Activated CD8-positive, alpha-beta memory T cell treated with anti-CD3 and anti-CD28 coated beads, Interleukin-2, amount 50 U/mL, for 24 hours (primary cell): ENCODE results near the gene PPDPF.
A peak's percentile ranks its signal among the peaks of the same experiment; 100 is the strongest.

Experiments
- DNase-seq: peaks from one replicate; pipeline ENCODE4 v3.0.0-alpha.2; 2020; ENCODE audit errors: extremely low read depth

The PPDPF gene

DNA sequence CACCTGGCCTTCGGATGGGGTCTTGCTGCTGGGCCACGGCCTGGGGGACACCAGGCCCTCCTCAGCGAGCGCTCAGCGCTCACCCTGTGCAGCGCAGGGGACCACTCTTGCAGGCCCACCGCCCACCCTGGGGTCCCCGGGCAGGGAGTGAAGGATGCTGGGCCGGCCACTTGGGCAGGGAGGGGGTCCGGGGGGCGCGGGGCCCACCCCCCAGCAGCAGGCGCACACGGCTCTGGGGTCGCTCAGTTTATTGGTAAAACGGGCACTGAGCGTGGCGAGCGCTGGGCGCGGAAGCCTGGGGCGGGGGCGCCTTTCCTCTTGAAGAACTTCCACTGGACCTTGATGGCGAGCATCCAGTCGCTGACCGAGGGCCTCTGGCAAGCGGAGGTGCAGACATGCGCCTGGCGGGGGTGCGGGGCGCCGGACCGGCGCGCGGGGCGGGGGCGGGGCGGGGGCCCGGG is 32.8 kb upstream of the PPDPF start:
- no peak for DNase-seq

DNA sequence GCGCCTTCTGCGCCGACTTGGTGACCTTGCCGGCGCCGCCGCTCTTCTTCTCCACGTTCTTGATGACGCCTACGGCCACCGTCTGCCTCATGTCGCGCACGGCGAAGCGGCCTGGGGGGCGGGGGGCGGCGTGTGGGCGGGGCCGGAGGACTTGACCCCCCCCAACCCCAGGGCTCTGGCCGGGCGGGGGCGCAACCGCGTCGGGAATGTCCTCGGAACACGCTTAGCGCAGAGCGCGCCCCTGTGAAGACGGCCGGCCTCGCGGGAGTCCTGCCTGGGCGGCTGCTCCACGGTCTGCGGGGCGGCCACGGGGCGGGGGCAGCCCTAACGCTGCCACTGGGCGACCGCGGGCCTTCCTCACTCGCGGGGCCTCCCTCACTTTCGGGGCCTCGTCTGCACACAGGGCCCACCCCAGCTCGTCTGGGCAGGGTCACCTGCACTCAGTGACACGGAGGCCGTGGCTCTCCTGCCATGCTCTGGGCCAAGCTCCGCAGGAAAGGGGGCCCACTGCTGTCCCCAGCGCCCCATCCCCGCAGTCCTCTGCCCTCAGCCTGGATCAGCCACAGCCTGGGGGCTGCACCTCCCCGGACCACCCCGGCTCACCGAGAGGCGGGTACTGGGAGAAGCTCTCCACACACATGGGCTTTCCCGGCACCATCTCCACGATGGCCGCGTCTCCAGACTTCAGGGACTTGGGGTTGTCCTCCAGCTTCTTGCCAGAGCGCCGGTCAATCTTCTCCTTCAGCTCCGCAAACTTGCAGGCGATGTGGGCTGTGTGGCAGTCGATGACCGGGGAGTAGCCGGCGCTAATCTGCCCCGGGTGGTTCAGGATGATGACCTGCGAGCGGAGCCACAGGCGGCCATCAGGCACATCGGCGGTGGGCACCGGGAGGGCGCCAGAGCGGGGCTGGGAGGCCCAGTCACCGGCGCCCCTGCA is 32.0 kb upstream of the PPDPF start:
- DNase-seq, result no peak

DNA sequence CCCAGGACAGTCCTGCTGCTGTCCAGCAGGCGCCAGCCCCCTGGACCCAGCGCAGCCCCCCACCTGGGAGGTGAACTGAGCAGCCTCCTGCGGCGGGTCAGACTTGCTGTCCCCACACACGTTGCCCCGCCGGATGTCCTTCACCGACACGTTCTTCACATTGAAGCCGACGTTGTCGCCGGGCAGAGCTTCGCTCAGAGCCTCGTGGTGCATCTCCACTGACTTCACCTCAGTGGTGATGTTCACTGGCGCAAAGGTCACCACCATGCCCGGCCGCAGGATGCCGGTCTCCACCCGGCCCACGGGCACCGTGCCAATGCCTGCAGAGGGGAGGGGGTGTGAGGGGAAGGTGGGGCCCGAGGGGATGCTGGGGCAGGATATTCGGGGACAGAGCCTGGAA is 30.1 kb upstream of the PPDPF start:
- DNase-seq, result no peak

DNA sequence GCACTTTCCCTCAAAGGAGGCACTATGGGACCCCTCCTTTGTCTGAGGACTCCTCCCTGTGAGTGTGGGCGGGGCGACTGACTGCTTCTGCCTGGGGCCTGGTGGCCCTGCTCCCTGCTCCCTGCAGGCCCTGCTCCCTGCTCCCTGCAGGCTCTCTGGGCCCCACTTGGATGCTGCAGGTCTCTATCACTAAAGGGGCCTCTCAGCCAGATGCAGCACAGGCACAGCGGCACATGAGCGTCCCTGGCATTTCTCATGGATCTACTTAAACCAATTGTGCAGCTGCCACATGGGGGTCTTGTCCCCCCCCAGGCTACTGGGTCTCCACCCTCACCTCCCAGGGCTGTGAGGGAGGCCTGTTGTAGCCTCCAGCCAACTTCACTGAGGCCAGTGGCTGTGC is 29.5 kb upstream of the PPDPF start:
- no peak for DNase-seq

DNA sequence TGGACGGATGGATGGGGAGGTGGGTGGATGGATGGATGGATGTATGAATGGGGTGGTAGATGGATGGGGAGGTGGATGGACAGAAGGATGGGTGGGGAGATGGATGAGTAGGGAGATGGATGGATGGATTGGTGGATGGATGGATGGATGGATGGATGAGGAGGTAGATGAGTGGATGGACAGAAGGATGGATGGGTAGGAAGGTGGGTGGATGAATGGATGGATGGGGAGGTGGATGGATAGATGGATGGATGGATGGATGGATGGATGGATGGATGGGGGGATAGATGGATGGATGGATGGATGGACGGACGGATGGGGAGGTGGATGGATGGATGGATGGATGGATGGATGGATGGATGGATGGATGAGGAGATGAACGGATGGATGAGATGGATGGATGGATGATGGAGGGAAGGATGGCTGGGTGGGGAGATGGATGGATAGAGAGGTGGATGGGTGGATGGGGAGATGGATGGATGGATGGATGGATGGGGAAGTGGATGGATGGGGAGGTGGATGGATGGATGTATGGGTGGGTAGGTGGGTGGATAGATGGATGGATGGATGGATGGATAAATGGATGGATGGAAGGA is 28.8 kb upstream of the PPDPF start:
- no peak for DNase-seq

DNA sequence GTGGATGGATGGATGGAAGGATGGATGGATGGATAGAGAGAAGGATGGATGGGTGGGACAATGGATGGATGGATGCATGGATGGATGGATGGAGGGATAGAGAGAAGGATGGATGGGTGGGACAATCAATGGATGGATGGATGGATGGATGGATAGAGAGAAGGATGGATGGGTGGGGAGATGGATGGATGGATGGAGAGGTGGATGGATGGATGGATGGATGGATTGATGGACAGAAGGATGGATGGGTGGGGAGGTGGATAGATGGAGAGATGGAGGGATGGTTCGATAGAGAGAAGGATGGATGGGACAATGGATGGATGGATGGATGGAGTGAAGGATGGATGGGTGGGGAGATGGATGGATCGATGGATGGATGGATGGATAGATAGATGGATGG is 28.0 kb upstream of the PPDPF start:
- DNase-seq, result no peak

DNA sequence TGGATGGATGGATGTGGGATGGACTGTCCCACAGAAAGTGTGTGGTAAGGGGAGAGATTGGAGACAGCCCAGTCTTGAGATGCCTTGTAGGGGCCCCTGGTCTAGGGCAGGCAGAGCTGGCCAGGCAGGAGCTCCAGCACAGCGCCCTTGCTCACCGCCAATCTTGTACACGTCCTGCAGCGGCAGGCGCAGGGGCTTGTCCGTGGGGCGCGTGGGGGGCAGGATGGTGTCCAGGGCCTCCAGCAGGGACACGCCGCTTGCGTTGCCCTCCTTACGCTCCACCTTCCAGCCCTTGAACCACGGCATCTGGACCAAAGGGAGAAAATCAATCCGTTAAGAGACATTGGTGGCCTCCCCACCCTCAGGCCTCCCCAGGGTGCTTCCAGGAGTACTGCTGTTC is 27.6 kb upstream of the PPDPF start:
- no peak for DNase-seq

DNA sequence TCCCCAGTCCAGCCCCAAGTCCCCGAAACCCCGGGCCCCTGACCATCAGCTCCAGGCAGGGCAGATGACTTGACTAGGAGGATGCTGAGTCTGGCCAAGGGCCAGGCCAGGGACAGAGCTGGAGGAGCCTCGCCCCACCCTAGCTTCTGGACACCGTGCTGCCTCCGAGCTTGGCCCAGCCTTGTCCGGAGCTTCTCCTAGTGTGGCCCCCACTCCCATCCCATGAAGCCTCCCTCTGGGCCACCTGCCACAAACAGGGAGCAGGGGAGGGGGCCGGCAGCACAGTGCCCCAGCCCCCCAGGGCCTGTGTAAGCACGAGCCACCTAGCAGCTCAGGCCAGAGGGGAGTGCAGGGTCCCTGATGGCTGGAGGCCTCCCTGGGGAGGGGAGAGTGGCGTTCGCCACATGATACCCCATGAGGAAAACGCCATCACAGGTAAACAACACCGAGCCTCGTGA is 27.0 kb upstream of the PPDPF start:
- no peak for DNase-seq

DNA sequence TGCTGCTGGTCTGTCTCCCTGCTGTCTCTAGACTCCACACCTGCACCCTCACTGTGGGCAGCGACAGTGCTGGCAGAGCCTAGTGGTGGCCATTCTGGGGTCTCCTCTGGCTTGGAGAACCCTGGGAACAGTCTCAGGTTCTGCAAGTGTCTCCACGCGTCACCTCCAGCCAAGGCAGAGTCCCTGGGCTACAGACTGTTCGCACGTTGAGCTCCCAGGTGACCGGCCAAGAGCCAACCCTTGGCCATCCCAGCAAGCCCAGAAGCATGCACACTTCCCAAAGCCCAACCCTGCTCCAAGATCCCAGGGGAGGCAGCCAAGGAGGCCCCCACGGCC is 26.5 kb upstream of the PPDPF start:
- no peak for DNase-seq

DNA sequence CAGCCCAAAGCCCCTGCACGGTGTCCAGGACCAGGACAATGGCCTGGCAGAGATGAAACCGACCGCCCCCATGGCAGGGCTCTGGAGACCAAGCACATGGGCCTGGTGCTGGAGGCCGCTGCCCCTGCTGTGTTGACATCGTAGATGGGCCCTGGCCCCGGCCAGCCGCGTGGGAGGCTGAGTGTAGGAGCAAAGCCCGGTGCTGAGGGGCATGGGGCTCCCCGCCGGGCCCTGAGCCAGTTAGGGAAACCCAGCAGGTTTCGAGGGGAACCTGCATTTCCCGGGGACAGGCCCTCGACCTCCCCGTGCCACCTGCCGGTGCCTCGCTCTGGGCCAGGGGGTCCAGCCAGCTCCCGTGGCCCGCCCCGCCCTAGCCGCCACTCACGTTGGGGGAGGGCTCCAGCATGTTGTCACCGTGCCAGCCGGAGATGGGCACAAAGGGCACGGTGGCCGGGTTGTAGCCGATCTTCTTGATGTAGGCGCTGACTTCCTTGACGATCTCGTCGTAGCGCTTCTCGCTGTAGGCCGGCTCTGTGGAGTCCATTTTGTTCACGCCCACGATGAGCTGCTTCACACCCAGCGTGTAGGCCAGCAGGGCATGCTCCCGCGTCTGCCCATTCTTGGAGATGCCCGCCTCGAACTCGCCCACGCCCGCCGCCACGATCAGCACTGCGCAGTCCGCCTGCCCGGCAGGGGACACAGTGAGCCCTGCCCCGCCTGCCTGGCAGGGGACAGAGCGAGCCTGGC is 26.0 kb upstream of the PPDPF start:
- no peak for DNase-seq

DNA sequence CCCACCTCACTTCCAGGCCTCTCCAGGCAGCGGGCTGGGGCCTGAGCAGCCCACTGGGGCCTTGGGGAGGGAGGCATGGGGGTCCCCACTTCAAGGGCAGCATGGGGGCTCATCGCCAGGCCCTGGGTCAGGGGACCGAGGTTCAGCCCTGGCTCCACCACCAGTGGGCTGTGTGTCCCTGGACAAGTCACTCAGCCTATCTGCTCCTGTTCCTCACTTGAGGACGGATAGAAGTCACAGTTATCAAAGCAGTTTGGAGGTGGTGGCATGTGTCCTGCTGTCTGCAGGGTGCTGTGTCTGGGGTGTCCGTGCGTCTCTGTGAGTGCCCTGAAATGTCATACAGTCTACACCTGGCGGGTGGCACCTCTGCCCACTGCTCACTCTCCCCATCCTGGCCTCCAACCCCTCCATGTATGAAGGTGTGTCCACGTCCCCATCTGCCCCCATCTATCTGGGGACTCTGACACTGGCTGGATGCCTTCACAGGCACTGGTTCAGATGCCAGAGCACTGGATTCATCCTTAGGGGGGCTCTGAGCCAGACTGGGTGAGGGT is 25.3 kb upstream of the PPDPF start:
- no peak for DNase-seq

DNA sequence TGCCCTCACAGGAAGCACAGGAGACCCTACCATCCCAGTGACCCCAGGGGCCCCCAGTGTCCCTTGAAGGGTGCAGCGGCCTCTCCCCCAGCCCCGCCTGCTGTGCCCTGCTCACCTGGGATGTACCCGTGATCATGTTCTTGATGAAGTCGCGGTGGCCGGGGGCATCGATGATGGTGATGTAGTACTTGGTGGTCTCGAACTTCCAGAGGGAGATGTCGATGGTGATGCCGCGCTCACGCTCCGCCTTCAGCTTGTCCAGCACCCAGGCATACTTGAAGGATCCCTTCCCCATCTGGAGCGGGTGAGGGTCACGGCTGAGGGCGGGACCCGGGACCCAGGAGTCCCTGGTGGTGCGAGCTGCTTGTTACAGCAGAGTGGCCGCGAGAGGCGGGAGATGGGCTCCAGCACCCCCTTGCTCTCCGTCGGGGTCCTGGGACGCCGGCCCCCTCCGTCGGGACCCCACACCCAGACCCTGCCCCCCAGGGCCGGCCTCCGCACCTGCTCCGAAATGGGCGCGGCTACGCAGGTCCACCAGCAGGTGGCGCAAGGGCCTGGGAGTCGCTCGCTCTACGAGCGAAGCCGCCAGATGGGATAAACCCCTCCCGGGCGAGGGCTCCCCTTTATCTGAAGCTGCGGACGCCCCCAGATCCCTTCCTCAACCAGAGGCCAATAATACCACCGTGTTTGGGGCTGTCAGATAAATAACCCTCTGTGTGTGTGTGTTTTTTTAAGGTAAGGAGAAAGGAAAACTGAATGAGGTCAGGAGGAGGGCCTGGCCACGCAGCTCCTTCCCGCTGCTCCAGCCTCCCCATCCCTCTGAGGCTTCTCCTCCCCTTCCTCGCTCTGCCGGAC is 24.6 kb upstream of the PPDPF start:
- peak; percentile 42 for DNase-seq

DNA sequence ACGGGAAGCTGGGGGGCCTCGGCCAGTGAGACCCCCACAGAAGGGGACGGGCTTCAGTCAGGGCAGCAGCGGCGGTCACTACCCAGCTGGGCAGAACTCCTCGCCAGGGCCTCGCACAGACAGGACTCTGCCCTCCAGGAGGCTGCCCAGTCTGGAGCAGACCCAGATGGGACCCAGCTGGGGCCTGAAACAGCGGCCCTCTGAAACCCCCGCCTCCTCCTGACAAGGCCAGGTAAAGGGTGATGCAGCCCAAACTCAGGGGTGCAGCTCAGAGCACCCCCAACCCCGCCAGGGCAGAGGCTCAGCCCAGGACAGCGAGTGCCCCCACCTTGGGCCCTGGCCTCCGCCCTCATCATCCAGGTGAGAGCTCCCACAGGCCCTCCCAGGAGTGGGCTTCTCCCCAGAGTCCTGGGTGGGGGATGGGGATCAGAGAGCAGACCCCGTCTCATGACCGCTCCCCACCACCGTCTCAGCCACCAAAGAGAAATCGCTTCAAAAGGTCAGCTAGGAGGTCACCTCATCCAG is 23.9 kb upstream of the PPDPF start:
- DNase-seq, result no peak

DNA sequence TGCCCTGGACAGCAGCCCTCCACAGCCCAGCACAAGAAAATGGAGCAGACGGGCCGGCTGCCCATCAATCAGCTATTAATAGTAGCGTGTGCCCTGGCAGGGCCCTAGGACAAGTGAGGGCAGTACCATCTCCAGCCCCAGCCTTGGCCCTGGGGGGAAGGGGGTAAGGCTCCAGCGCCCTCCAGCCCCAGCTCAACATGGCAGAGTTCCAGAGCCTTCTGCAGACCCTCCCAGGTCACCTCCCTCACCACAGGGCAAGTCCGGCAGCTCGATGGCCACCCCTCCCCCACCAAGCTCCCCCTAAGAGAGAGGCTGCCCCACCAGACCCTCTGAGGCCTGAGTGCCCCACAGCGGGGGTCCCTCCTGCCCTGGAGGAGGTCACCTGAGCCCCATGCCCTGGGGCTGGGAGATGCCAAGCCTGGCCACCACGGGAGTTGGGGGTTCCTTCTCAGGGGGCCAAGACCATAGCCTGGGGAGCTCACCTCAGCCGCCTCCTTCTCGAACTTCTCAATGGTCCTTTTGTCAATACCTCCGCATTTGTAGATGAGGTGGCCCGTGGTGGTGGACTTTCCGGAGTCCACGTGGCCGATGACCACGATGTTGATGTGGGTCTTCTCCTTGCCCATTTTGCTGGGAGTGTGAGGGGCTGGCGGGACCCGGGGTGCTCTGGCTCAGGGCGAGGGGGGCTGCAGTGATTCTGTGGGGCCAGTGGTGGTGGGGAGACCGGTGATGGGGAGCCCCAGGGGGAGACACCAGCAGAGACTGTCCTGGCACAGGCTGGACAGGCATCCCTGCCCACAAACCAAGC is 23.2 kb upstream of the PPDPF start:
- DNase-seq, result no peak

DNA sequence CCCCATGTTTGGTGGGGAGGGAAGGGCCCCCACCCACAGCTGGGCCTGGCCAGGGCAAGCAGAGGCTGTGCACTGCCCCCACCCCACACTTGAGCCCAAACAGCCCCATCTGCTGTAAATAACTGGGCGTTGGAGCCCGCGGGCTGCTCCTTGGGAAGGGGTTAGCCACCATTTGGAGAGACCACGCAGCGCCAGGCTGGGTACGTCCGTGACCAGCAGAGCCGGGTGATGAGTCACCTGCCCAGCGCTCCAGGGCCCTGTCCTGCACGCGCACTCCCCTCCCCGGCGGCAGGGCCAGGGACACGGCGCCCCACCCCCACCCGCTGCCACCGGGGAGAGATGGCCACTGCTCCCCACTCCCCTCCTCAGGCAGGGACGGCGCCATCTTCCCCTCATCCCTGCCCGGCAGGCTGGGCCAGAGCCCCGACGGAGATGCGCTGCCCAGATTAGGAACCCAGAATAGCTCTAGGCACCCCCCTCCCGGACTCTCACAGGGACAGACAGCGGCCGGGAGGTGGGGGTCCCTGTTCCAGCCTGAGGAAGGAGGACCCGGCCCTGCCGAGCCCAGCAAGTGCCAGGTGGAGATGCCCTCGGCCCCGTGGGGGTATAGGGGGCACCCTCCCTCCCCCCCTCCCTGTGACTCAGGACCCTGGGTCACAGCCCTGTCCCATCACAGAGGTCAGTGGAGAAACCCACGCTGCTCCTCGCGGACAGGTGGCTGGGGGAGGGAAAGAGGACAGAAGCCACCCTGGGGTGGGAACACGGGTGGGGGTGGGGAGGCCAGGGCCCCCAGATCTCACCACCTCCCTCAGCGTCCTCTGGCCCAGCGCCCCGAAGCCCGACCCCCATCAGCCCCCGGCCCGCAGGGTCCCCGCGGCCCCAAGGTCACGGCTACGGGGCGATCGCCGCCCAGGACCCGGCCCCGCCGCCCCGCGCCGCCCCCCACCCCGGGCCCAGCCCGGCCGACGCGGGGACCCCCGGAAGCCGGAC is 22.3 kb upstream of the PPDPF start:
- DNase-seq, result no peak

DNA sequence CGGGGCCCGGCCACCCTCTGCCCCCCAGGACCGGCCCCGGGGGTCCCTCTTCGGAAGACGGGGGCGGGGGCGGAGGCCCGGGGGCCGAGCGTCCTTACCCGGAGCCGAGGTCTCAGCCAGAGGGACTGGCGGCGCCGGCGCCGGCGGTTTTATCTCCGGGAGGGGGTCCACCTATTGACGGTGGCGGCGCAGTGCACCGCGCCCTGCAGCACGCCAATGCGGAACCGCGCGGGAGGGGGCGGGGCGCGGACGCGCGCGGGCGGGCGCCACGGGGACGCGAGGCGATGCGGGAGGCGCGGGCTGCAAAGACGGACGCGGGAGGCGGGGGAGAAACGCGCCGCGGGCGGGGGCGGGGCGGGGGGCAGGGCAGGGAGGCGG is 21.6 kb upstream of the PPDPF start, which contains the start of gene EEF1A2:
Gene EEF1A2, minus strand, starts transcription at position 124 of the 378 bp plus-strand sequence. CDS start 1,320 bp downstream, outside the sequence.
- DNase-seq, result no peak

DNA sequence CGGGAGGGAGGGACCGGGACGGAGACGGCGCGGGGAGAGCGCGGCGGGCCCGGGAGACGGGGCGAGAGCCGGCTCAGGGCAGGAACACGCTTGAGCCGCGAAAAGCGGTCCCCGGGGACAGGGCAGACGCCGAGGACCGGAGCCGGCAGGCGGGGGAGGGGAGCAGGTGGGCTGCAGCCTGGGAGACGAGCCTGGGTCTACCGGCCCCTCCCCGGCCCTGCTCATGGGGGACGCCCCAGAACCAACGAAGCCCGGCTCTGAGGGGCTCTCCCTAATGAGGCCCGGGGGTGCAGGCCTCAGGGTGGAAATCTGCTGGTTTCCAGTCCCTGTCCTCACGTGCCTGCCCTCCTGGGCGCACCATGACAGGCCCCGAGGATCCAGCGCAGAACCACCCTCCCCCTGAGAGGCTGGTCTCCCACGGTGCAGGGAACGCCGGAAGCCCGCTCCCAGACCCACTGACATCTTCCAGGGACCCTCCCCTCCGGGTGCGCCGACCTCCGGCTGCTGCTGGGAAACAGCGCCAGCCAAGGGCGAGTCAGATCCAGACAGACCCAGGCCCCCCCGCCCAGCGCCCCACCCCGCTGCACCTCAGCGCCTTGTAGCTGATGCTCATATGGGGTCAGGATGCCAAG is 21.1 kb upstream of the PPDPF start:
- DNase-seq, result no peak

DNA sequence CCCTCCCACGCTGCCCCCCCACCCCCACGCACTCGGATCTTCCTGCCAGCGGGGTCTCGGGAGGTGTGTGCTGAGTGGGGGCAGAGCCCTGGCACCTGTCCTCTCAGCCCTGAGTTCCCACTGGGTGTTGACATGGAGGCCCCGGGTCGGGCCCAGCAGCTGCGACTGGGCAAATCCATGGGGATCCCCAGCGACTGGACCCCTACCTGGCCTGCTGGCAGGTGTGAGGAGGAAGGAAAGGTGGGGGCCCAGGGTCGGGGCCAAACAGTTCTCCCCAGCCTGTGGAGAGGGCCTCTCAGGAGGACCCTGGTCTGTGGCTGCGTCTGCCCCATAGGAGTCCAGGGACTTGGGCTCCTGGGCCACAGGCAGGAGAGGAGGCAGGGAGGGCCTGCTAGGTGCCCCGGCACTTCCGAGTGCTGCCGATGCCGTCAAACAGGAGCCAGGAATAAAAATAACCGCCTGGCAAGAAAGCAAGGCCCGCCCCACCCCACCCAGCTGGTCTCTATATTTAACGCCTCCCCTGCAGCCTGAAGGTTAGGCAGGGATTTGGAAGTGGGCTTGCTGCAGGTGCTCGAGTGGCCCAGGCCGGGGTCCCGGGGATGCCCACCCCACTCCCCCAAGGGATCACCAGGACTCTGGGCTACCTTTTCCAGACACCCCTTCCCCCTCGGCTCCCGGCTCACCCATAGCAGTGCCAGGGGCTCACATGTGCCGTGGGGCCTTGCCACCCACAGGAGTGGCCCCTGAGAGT is 20.2 kb upstream of the PPDPF start:
- DNase-seq, result no peak
